BJ (cell line): Measurements from ENCODE around the gene CACNA1C. TPM values are rescaled to one million over a fixed set of nuclear protein-coding genes. Genes with fewer than 3 reads are reported as not detected.

Experiments used
- CTCF ChIA-PET: fragments of 350-600 bp; formaldehyde crosslinking; extraction: SDS; loops from one replicate; lab custom pipeline; 2021; ENCODE audit warnings: antibody characterized with exemption, inconsistent platforms; lab: Yijun Ruan, JAX
- POLR2A ChIA-PET: fragments of 300-600 bp; sonication (Branson Sonifier 250); formaldehyde crosslinking; extraction: SDS; loops from one replicate; lab custom pipeline; 2021; ENCODE audit warnings: antibody characterized with exemption; lab: Charles Lee
- DNase-seq: peaks from one replicate; pipeline ENCODE4 v3.0.0-alpha.2; 2011; ENCODE audit warnings: low read depth
- H3K27me3 ChIP-seq: 2 replicates; pipeline ENCODE4 v1.6.0; 2011; ENCODE audit warnings: low read length; ENCODE audit not compliant: control insufficient read depth, insufficient read depth
- H3K36me3 ChIP-seq: 2 replicates; pipeline ENCODE4 v1.5.1; 2011; ENCODE audit warnings: low read length; ENCODE audit not compliant: control insufficient read depth, insufficient read depth
- H3K4me3 ChIP-seq: 2 replicates; pipeline ENCODE4 v1.5.1; 2011; ENCODE audit warnings: low read depth, mild to moderate bottlenecking, control low read depth, low read length
- CTCF ChIP-seq: IDR thresholded peaks from 2 replicates; pipeline ENCODE4 v1.5.1; 2011; ENCODE audit warnings: low read depth, mild to moderate bottlenecking, control low read depth, inconsistent platforms, low read length, moderate library complexity; ENCODE audit not compliant: insufficient read depth
- polyA plus RNA-seq: library from polyadenylated mRNA; depleted of rRNA; stranded (reverse); fragments of >200 nt; gene quantifications from 2 replicates; pipeline ENCODE4 v1.2.3, GENCODE V29; 2011

The CACNA1C gene
- polyA plus RNA-seq, 1 experiment: 14.7 TPM

- no peak for TF ChIP-seq CTCF
These were observed 340.2 kb downstream of the CACNA1C start for GRCh38 chr12:2393016-2393415.

GRCh38 chr12:2393996-2394395 lies 341.2 kb downstream of the CACNA1C start:
- TF ChIP-seq CTCF: no peak
- no peaks in the 10 kb centered on the region for H3K27me3 ChIP-seq
- POLR2A ChIA-PET: no interaction called here
- DNase-seq: no peak
- H3K4me3 ChIP-seq: no peak overlapping the region
- H3K36me3 ChIP-seq: no peaks in the 10 kb centered on the region
- CTCF ChIA-PET: interaction anchor here (1.2 to 5.3 kb wide), 2 partner anchors 8 to 9 kb away, joined by 4 to 36 read pairs; no protein-coding TSS in a partner anchor

More at GRCh38 chr12:2393016-2393415, 340.2 kb downstream of the CACNA1C start:
- DNase-seq: no peak
- Histone ChIP-seq H3K27me3 (no peaks in the 10 kb centered on the region), H3K36me3 (no peaks in the 10 kb centered on the region), H3K4me3 (no peak overlapping the region)
- ChIA-PET POLR2A (no interaction called here), CTCF (interaction anchor here (0.8 to 2.0 kb wide), 3 partner anchors 10 to 46 kb away, joined by 3 to 6 read pairs (median 3); no protein-coding TSS in a partner anchor)

GRCh38 chr12:2395354-2395977 lies 342.7 kb downstream of the CACNA1C start:
- no peaks in the 10 kb centered on the region for H3K36me3 ChIP-seq
- POLR2A ChIA-PET: no interaction called here
- CTCF ChIA-PET: interaction anchor here (0.6 to 5.3 kb wide), 24 partner anchors 8 to 365 kb away, joined by 3 to 36 read pairs (median 4); no protein-coding TSS in a partner anchor
- no peaks in the 10 kb centered on the region for H3K27me3 ChIP-seq
- H3K4me3 ChIP-seq: no peak overlapping the region
- peak; percentile 81 for TF ChIP-seq CTCF
- DNase-seq: no peak

GRCh38 chr12:2396448-2396871 lies 343.7 kb downstream of the CACNA1C start:
- Histone ChIP-seq H3K4me3 (no peak overlapping the region), H3K27me3 (no peaks in the 10 kb centered on the region), H3K36me3 (no peaks in the 10 kb centered on the region)
- ChIA-PET POLR2A (interaction anchor here (0.8 kb wide), 1 partner anchor 10 kb away, joined by 3 read pairs; no protein-coding TSS in a partner anchor), CTCF (interaction anchor here (0.8 to 5.3 kb wide), 14 partner anchors 10 to 364 kb away, joined by 3 to 36 read pairs (median 4); no protein-coding TSS in a partner anchor)
- no peak for TF ChIP-seq CTCF
- DNase-seq: peak; percentile 65

- no peak for TF ChIP-seq CTCF
- ChIA-PET CTCF (interaction anchor here (1.0 to 5.3 kb wide), 4 partner anchors 11 to 109 kb away, joined by 3 to 36 read pairs (median 4); no protein-coding TSS in a partner anchor), POLR2A (no interaction called here)
- DNase-seq: no peak
- Histone ChIP-seq H3K36me3 (no peaks in the 10 kb centered on the region), H3K4me3 (no peak overlapping the region), H3K27me3 (no peaks in the 10 kb centered on the region)
These were observed 344.7 kb downstream of the CACNA1C start for GRCh38 chr12:2397356-2398045.
